PFSK-1 (cell line): ENCODE data around the gene MCCD1.

Source experiments
- POLR2AphosphoS5 ChIP-seq: IDR thresholded peaks from 2 replicates; pipeline ENCODE4 v1.6.1; 2012; ENCODE audit warnings: low read depth, mild to moderate bottlenecking, control low read depth, low read length, moderate library complexity
- TAF1 ChIP-seq: IDR thresholded peaks from 2 replicates; pipeline ENCODE4 v1.6.1; 2012; ENCODE audit warnings: low read length, control low read depth, borderline replicate concordance; ENCODE audit not compliant: insufficient read depth

GRCh38 chr6:31538805-31539400 lies 10.1 kb downstream of the MCCD1 start:
- no peak for TF ChIP-seq POLR2AphosphoS5
- TF ChIP-seq TAF1: no peak
